ENCODE data around the gene PCBP1.
"Not testable (repeated sequence)": the region's sequence is repeated elsewhere in the genome, so short reads cannot be mapped to it uniquely, and the experiment has no call there.

PCBP1 gene

GRCh38 chr2:70103531-70104061 lies 16.3 kb downstream of the PCBP1 start:
- H3K4me3 ChIP-seq (ENCODE audit: low read depth, low read length) = no peak overlapping the region
- no peak for TF ChIP-seq CTCF (IDR thresholded peaks at IDR 0.05; ENCODE audit: low read depth, low read length)

- TF ChIP-seq CTCF (IDR thresholded peaks at IDR 0.05; ENCODE audit: low read depth, low read length) = no peak
- H3K4me3 ChIP-seq (ENCODE audit: low read depth, low read length) = no peak overlapping the region
These were observed 17.2 kb downstream of the PCBP1 start for GRCh38 chr2:70104231-70105111.

- H3K4me3 ChIP-seq (ENCODE audit: low read depth, low read length) = not testable (repeated sequence)
These were observed 18.9 kb downstream of the PCBP1 start for GRCh38 chr2:70106138-70106537.

GRCh38 chr2:70110397-70110796 lies 23.1 kb downstream of the PCBP1 start:
- not testable (repeated sequence) for H3K4me3 ChIP-seq (ENCODE audit: low read depth, low read length)

GRCh38 chr2:70111752-70112591 lies 24.7 kb downstream of the PCBP1 start:
- no peak for TF ChIP-seq CTCF (IDR thresholded peaks at IDR 0.05; ENCODE audit: low read depth, low read length)
- no peak overlapping the region for H3K4me3 ChIP-seq (ENCODE audit: low read depth, low read length)

- H3K4me3 ChIP-seq (ENCODE audit: low read depth, low read length) = no peak overlapping the region
- TF ChIP-seq CTCF (IDR thresholded peaks at IDR 0.05; ENCODE audit: low read depth, low read length) = no peak
These were observed 26.2 kb downstream of the PCBP1 start for GRCh38 chr2:70113359-70114070.

- no peak overlapping the region for H3K4me3 ChIP-seq (ENCODE audit: low read depth, low read length)
- no peak for TF ChIP-seq CTCF (IDR thresholded peaks at IDR 0.05; ENCODE audit: low read depth, low read length)
These were observed 28.6 kb downstream of the PCBP1 start for GRCh38 chr2:70115646-70116442.
